NCI-H187 (cell line): ENCODE data around the gene NOS1AP.
"Not testable (repeated sequence)": the region's sequence is repeated elsewhere in the genome, so short reads cannot be mapped to it uniquely, and the experiment has no call there.

Source experiments
- DNase-seq, 2 experiments: peaks; one replicate each; lab custom pipeline; 2025; lab: John Stamatoyannopoulos, UW

NOS1AP gene

DNA sequence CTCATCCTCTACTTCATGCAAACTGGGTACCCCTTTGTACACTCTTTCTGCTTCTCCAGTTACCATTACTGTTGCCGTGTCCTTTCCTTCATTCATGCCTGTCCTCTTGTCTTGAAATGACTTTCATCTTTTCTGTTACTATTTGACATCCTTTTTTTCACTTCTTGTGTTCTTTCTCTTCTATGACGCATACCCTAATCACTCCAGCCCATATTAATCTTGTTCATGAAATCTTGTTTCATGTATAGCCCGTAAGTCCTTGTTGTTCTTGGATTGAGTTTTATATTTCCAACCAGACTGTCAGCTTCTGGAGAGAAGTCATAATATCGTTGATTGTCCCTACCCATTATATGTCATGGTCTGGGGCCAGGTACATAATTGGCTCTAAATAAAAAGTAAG is 126.1 kb downstream of the NOS1AP start:
- no peak for DNase-seq

DNA sequence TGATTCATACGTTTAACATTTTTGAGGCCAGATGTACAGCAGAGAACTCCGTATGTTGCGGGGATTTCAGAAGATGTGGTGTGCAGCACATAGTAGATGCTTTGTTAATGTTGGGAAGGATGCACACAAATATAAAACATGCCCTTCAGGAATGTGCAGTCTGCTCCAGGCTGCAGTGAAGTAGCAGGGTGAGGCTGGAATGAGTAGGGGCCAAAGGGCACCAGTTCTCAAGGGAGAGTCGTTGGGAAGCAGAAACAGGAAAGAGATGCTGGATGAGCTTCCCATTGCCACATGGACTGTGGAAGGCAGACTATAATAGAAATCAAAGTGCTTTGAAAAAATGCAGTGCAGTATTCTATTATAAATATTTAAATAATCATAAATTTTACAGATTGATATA is 126.9 kb downstream of the NOS1AP start:
- DNase-seq, result no peak

DNA sequence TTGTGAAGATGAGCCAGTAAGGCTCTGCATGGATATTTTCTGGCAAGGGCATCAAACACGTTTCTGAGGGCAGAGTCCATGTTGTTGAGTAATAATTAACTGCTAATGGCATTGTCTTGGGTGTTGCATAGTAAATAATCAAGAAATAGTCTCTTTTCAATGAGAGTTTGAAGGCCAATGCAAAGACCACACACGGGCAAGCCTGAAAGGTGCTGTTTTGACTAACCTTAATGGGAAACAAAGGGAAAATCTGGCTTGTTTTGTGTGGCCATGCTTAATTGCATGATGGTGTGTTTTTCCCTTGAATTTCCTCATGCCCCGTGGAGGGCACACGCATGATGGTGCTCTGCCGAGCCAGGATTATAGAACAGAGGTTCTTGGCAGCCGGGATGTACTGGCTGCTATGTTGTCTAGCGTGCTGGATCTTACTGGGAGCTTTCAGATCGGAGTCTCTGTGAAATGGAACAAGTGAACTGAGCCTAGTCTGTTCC is 127.6 kb downstream of the NOS1AP start:
- DNase-seq, result no peak

DNA sequence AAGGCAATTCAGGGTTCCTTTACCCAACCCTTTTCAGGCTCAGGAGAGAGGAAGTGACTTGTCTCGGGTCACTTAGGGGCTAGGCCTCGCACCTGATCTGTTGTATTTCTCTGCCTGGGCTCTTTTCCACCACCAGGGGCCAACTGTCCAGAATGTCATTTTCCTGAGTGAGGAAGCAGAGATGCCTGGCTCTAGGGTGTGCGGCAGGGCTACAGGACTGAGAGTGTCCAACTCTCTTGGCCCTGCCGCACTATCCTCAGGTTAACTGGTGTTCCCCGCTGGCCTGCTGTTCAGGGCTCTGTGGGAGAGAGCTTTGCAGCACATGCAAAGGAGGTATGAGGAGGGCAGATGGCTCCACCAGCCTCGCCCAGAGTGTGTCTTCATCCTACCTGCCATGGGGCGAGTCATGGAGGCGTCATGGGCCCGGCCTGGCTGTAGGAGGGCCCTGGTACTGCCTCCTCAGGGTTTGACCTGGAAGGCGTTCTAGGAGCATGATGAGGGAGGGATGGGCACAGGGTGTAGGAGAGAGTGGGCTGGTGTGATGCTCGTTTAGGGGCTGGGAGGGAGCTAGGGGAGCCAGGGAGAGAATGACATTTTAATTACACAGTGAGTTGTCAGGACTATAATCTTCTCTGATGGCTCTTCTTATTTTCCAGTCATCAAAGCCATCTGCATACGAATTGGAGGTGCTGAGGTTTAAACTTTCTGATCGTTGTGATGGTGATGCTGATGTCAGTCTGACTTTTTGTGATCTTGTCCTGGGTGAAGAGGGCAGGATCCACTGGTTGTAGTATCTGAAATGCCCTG is 128.3 kb downstream of the NOS1AP start:
- no peak for DNase-seq

DNA sequence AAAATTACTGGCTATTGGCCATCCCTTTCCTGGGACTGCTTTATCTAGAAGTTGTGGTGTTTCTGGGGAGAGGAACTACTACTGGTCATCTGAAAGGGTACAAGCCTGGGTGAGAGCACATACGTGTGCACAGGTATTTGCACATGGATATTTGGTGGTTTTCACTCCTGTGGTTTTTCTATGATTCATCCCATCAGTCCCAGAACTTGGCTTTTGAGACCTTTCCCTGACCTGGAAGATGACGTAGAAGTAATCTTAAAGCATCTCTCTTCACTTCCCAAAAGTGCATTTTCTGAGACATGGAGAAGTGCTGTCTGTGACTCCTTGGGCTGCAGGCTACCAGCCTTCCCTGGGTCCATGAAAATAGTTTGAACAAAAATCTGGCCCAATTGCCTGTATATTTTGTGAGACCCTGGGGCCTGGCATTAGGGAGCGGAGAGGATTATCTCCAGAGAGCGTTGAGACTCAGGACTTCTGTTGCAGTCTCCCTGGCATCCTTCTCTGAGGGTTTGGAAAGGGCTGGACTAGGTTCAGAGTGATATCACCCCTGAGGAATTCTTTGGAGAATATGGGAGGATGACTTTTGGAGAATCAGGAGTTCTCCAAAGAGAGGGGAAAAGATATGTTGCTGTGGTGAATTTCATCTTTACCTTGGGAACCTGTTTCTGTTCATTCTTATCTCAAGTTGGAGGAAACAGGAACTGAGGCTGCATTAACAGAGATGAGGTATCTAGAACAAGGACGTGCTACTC is 130.8 kb downstream of the NOS1AP start:
- no peak for DNase-seq

DNA sequence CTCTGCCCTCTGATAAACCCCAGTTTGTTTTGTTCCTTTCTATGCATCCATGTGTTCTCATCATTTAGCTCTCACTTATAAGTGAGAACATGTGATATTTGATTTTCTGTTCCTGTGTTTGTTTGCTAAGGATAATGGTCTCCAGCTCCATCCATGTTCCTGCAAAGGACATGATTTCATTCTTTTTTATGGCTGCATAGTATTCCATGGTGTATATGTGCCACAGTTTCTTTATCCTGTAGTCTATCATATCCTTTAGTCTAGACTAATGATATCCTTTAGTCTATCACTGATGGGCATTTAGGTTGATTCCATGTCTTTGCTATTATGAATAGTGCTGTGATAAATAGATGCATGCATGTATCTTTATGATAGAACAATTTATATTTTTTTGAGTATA is 131.6 kb downstream of the NOS1AP start:
- DNase-seq, result not testable (repeated sequence)

DNA sequence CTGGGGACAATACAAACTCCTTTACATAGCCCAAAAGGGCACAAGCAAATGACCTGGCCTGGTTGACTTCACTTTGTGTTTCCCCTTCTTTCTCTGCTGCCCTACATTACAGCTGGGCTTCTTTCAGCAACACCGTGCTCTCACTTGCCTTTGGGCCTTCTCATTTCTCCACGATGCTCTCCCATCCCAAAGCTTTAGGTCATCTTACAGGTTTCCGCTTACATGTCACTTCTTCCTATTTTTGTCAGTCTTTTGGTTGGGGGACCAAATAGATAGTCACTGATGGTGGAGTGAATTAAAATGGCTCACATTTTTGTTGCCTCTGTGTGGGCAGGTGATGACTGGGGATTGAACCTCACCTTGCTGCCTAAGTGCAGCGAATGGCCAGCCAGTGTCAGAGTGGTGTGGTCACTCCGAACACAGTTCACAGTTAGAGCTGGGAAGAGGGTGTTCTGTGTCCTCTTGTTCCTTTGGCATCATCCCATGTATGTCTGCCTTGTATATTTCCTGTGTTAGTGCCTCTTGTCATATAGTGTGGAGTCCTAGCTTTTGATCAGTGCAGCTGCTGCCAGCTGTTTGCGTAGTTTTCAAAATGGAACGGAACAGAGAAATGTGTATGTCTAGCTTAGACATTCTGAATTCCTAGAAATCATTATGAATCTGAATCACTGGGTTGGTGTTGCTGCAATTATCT is 134.8 kb downstream of the NOS1AP start:
- DNase-seq, result no peak

DNA sequence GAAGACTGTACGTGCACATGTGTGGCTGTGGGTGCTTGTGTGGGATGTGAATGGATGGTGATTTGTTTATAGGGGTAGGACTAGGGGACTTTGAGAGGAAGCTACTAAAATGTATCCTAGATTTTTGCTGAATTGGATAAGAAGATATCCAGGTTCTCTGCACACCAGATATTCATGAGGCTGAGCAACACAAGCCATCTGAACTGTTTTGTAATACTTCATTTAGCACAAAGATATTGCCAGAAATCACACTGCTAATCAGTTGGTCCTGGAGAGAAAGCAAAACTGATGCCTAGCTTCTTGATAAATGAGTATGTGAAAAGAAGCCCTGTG is 135.3 kb downstream of the NOS1AP start:
- no peak for DNase-seq

DNA sequence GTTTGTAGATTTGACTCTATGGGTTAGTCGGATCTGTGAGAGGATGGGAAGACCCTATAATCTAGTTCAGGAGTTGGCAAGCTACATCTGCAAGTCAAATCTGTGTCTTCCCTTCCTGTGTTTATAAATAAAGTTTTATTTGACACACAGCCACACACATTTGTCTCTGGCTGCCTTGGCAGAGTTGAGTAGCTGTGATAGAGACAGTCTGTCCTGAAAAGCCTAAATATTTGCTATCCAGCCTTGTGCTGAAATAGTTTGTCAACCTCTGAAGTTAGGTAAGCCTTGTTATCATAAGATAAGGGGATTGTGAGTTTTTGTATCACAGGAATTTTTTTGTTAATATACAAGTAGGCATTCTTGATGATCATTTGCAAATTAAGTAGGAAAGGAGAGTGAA is 136.8 kb downstream of the NOS1AP start:
- no peak for DNase-seq

DNA sequence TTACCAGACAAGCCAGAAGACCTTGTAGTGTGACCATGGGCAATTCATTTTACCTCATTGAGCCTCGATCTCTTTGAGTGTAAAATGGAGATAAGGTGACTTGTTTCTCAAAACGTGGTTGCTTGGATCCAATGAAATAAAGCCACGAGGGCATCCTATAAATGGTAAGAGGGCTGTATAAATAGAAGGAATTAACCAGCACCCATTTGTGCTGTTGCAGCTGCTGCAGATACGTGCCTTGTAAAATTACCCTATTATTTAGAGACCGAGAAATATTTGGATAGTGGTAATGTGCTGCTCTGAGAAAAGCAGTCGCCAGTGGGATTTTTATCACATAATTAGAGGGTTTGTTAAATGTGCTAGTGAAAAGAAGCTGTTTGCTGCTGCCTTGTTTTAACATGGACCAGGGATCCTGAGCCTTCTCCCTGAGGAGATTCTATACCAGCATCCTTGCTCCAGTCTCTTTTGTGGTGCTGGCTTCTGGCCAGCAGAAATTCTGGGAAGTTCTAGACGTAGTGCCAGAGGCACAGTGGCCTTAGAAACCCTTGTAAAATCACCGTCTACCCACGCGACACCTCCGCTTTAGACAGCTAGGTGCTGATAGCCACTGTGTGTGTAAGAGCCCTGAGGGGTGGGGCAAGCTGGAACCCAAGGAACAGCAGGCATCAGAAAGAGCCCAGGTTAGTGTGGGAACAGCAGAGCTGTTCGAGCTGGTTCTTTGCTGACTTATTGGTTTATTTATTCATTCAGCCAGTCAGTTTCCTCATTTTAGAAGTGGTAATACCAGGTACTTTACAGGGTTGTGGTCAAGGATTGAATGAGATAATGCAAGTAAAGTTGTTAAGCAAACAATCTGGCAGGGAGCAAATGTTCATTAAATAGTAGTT is 137.5 kb downstream of the NOS1AP start:
- DNase-seq, result peak; percentile 86 to 89

DNA sequence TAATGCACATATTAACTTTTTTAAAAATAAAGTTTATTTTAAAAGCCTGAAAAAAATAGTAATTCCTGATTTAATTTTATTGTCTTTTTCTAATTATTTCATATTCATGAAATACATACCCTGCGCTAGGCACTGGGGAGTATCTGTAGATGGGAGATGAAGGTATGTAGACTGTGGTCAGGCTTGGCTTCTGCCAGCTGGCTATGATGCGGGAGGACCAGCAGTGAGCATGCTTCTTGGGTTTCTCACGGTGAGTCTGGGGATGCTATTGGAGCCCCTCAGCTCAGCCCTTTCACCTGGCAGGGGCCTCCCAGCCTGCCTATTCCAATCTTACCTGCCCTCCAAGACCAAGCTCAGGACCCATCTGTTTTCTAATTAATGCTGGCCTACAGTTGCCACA is 138.4 kb downstream of the NOS1AP start:
- DNase-seq, result no peak

DNA sequence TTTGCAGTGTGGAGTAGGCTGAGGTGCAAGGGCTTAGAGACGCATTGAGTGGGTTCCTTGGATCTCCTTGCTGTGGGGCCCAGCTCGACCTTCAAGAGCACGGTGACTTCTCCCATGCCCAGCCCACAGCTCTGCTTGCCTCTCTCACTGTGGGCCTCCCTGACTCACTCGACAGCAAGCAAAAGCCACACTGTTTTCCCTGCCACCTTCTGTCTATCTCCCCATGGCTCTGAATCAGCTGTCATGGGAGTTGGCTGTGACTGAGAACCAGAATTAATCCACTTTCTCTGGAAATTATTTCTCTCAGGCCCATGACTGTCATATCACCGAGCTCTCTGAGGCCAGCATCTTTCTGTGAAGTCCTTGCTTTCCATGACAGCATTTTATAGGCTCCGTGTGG is 140.7 kb downstream of the NOS1AP start:
- DNase-seq, result no peak

DNA sequence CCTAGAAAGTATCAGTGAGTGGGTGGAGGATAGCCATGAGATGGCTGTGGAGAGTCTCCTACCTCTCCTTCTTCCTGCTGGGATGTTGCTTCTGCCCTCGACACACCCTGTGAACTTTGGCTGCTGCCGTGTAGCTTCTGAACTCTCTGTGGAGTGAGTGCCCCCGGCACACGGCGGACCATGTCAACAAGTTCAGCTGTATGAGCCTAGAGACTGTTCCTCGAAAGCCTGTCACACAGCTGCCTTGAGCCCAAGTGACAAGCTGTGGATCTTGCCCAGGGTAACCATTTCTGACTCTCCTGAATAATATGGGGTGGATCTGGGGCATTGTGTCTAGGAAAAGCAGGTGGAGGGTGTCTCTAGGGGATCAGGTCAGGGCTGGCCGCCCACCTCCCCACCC is 143.2 kb downstream of the NOS1AP start:
- DNase-seq, result no peak

DNA sequence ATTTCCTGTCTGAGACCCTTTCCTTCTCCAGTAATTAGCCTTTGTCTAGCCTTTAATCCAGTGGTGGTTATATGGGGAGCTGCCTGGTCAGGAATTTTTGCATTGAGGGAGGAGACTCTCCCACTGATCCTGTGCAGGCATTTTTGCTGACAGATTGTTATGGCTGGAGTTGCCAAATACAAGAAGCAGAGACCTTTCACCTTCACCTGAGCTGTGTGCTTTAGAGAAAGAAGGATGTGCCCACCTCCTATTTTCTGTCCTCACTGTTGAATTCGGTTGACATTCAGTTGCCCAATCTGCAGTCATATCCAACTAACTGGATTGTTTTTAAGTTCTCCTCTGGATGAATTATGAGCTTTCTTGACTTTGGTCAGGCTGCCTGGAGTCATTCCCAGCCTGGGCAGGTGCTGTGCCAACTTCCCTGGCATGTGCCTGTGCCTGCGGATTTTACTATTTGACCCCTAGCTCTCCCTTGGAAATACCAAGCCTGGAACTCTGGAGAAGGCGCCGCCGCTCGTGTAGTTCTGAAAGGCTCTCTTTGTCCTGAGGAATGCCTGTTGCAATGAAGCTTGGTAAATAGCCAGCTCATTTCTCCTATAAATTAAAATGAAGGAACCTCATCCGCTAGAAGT is 143.9 kb downstream of the NOS1AP start:
- no peak for DNase-seq

DNA sequence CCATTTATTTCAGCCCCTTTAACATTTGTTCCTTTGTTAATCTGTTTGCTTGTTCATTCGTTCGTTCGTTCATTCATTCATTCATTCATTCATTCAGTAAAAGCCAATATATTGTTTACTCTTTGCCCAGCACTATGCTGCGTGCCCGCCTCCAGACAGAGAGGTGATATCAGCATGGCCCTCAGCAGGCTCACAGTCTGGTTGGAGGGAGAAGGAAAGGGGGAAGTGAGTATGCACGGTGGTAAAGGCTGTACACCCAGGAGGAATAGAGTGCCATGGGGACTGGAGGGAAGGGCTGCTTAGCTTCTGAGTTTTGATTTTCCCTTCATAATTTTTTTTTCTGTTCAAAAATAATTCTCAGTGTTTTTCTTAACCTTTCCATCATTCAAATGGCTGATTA is 144.7 kb downstream of the NOS1AP start:
- no peak for DNase-seq

DNA sequence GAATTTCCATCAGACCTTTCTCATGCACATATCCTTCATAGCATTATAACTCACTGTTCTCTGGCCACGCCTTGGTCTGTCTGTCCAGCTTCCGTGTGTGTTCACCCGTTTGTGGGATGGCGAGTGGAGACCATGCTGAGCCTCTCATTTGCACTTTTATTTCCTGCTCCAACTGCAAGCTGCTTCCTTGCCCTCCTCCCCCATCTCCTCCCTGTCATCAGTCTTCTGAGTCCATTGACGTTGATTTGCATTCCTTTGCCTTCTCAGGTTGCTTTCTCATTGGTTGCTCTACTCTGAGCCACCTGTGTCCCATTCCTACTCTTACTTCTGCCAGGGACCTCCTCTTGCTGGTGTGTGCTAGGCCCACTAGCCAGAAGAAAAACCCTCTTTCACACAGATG is 146.4 kb downstream of the NOS1AP start:
- no peak for DNase-seq

DNA sequence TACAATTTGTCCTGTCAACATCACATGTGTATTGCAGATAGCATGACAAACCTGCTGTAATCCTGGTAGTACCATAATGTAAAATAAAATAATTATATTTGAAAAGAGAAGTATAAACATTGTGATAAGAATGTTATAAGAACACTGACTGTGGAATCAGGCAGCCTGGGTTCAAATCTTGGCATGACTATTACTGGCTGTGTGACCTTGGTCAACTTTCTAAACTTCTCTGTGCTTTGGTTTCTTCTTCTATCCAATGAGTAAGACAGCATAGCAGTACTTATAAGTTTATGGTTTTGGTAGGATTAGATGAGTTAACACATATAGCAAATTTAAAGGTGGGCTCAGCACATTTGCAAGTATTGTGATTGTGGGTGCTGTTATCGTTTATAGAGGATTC is 147.1 kb downstream of the NOS1AP start:
- DNase-seq, result no peak

DNA sequence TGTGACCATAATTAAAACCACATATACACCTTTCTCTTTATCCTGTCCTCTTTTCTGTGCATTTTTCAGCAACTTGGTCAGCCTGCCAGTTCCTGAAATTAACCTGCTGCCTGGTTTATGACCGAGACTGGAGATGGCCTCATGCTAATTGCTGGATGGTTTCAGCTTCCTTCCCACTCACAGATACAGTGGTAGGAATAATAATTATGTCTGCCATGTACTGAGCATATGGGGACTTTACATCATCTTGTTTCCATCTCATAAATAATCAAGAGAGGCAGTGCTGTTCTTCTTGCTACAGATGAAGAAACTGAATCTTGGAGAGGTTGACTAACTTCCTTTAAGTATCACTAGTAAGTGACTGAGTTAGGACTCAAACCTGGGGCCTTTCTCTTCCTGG is 148.2 kb downstream of the NOS1AP start:
- no peak for DNase-seq

DNA sequence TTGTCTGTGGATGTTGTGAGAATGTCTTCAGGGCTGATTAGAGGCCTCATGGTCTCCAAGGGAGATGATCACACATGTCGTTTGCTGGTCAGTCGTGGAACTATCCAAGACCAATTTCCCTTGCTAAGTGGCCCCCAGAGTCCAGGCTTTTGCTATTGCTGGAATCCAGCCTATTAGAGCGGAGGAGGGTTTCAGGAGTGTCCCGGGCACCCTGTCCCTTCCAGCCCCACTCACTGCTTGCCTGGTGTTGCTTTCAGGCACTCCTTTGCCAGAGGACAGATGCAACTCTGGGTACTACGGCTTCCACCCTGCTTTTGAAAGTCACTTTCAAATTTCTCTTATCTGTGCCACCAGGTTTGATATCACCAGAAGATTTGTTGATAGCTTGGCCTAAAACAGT is 149.1 kb downstream of the NOS1AP start:
- DNase-seq, result no peak

DNA sequence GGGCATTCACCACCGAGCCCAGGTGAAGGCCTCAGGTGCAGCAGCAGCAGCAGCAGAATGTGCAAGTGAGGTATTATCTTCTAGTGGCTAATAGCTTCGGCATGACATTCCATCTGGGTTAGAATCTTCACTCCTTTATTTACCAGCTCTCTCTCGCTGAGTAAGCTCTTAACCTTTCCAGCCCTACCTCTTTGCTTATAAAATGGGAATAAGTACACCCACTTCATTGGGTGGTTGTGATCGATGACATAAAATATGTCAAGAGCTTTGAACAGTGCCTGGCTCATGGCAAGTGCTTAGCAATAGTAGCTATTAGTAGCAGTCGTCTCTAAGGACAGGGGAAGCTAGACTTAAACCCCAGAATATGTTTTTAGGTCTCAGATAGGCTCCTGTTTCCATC is 149.5 kb downstream of the NOS1AP start:
- peak; percentile 80 to 89 for DNase-seq

DNA sequence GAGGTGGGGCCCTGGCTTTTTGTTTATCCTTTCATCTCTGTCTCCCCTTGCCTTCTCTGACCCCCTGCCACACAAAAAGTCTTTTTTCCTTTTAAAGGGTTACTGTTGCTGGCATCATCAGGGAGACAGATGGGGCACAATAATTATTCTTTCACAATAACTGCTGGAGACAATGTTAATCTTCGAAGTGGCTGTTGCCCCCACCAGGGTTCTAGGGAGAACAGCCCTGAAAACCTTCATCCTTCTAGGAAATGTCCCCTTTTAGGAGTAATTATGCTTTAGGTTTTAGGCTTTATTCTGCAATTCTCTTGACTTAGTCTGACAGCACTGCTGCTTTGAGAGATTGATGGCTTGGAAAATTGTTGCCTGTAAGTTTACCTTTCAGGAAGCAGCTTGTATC is 150.0 kb downstream of the NOS1AP start:
- no peak for DNase-seq
